Keratinocyte (primary cell): ENCODE data around the gene PALD1. TPM values are rescaled to one million over a fixed set of nuclear protein-coding genes. Genes with fewer than 3 reads are reported as not detected.

ENCODE experiments used
- DNase-seq: peaks from one replicate; pipeline ENCODE4 v3.0.0-alpha.2; 2011; ENCODE audit warnings: low read depth, missing footprints, low spot score
- FAIRE-seq: peaks from 2 replicates; lab custom pipeline; 2011; peaks lifted over from hg19 to GRCh38; lab: Jason Lieb, UNC
- H2AFZ ChIP-seq: 2 replicates; pipeline ENCODE4 v1.6.0; 2012; ENCODE audit warnings: low read length, control low read depth, inconsistent platforms; ENCODE audit not compliant: control insufficient read depth
- H3K27ac ChIP-seq: 2 replicates; pipeline ENCODE4 v1.5.1; 2011; ENCODE audit warnings: low read length; ENCODE audit not compliant: control insufficient read depth, insufficient read depth
- H3K27me3 ChIP-seq: 3 replicates; pipeline ENCODE4 v1.6.0; 2011; ENCODE audit warnings: low read length; ENCODE audit not compliant: control insufficient read depth, insufficient read depth; ENCODE audit errors: extremely low read depth
- H3K36me3 ChIP-seq, 2 experiments: 2 replicates in 1 of 2; 3 replicates in 1 of 2; pipeline ENCODE4 v1.5.1; 2011; ENCODE audit warnings: low read length in 2 of 2, mild to moderate bottlenecking in 1 of 2; ENCODE audit not compliant: control insufficient read depth in 2 of 2, insufficient read depth in 2 of 2; ENCODE audit errors: extremely low read depth in 1 of 2
- H3K4me1 ChIP-seq: 3 replicates; pipeline ENCODE4 v1.5.1; 2011; ENCODE audit warnings: low read length; ENCODE audit not compliant: control insufficient read depth, insufficient read depth; ENCODE audit errors: extremely low read depth
- H3K4me2 ChIP-seq: 3 replicates; pipeline ENCODE4 v1.6.0; 2011; ENCODE audit warnings: low read depth, low read length; ENCODE audit not compliant: control insufficient read depth, insufficient read depth; ENCODE audit errors: extremely low read depth
- H3K4me3 ChIP-seq, 3 experiments: fragments of 200-600 bp in 1 of 3; sonication (generic) in 1 of 3; 2 replicates in 2 of 3; 3 replicates in 1 of 3; pipeline ENCODE4 v1.5.1; 2011 to 2016; ENCODE audit warnings: low read length in 3 of 3, mild to moderate bottlenecking in 3 of 3, control low read depth in 2 of 3, inconsistent platforms in 1 of 3, low read depth in 1 of 3, mixed read lengths in 1 of 3, mixed run types in 1 of 3, moderate library complexity in 1 of 3; ENCODE audit not compliant: control insufficient read depth in 2 of 3, insufficient read depth in 2 of 3; ENCODE audit errors: extremely low read depth in 1 of 3
- H3K79me2 ChIP-seq: 2 replicates; pipeline ENCODE4 v1.6.0; 2012; ENCODE audit warnings: low read length; ENCODE audit not compliant: control insufficient read depth, insufficient read depth
- H3K9ac ChIP-seq: 3 replicates; pipeline ENCODE4 v1.6.0; 2011; ENCODE audit warnings: low read length; ENCODE audit not compliant: control insufficient read depth, insufficient read depth; ENCODE audit errors: extremely low read depth
- H3K9me1 ChIP-seq: 3 replicates; pipeline ENCODE4 v1.6.0; 2011; ENCODE audit warnings: low read length; ENCODE audit not compliant: control insufficient read depth, insufficient read depth; ENCODE audit errors: extremely low read depth
- H3K9me3 ChIP-seq: 2 replicates; pipeline ENCODE4 v1.5.1; 2012; ENCODE audit warnings: low read depth, low read length; ENCODE audit not compliant: control insufficient read depth
- H4K20me1 ChIP-seq: 3 replicates; pipeline ENCODE4 v1.6.0; 2011; ENCODE audit warnings: low read length; ENCODE audit not compliant: control insufficient read depth, insufficient read depth; ENCODE audit errors: extremely low read depth
- EZH2 ChIP-seq: IDR thresholded peaks from one replicate; pipeline ENCODE4 v1.6.1; 2012; ENCODE audit warnings: inconsistent platforms, mild to moderate bottlenecking, low read length, moderate library complexity
- dilution Hi-C: fragments of 300-500 bp; cut with MboI; formaldehyde crosslinking; loops from one replicate; pipeline ENCODE4 v1.7.0; 2020; ENCODE audit warnings: low sequenced_read_pairs; ENCODE audit not compliant: extremely low pct_ligation_motif_present
- polyA plus RNA-seq, 5 experiments: library from polyadenylated mRNA; depleted of rRNA in 3 of 5; stranded (reverse) in 3 of 5; stranded (forward) in 1 of 5; unstranded in 1 of 5; fragments of >200 nt; gene quantifications; 1 replicate in 1 of 5; 2 replicates in 3 of 5; 3 replicates in 1 of 5; pipeline versions ENCODE4 v1.2.1 to v1.2.3, GENCODE V29; 2011 to 2012; ENCODE audit warnings: missing spikeins in 2 of 5, low read depth in 1 of 5, low replicate concordance in 1 of 5
- TF ChIP-seq, protein P1 (sequence below), 3 experiments: IDR thresholded peaks in 1 of 3; conservative IDR thresholded peaks in 1 of 3; optimal IDR thresholded peaks in 1 of 3; 2 replicates in 2 of 3; 3 replicates in 1 of 3; pipeline versions ENCODE3 to v1.5.1; 2011; ENCODE audit warnings: low read length in 3 of 3, mild to moderate bottlenecking in 3 of 3, moderate library complexity in 2 of 3, control low read depth in 1 of 3, inconsistent platforms in 1 of 3; ENCODE audit not compliant: insufficient read depth in 2 of 3; ENCODE audit errors: extremely low read depth in 1 of 3

The PALD1 gene
- polyA plus RNA-seq, 1 donor (not counting 4 experiments of a cell fraction or from before 2014, with no cell fraction given), result 0.83 TPM

DNA sequence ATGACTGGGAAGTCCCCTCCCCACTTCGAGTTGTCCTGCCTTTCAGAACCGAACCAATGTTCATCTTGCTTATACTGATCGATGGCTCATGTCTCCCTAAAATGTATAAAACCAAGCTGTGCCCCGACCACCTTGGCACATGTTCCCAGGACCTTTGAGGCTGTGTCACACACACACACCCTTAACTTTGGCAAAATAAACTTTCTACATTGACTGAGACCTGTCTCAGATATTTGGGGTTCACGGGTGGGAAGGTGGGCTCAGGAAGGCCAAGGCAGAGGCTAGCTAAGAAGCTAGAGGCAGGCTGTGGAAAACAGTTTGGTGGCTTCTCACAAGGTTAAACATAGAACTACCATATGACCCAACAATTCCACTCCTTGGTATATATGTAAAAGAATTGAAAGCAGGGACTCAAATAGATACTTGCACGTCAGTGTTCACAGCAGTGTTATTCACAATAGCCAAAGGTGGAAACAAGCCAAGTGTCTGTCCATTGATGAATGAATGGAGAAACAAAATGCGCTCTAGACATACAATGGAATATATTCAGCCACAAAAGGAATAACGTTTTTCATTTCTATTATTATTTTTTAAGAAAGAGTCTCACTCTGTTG lies 108.6 kb downstream of the PALD1 start:
- no peaks in the 10 kb centered on the region for H3K9me1 ChIP-seq
- H3K4me3 ChIP-seq, result no peak overlapping the region
- H2AFZ ChIP-seq, result no peak overlapping the region
- H3K27me3 ChIP-seq, result peaks cover 55% of the 10 kb centered on the region
- TF ChIP-seq EZH2, result no peak
- no peak overlapping the region for H3K4me2 ChIP-seq
- no peak for DNase-seq
- H3K36me3 ChIP-seq, result no peaks in the 10 kb centered on the region
- no peak overlapping the region for H3K27ac ChIP-seq
- dilution Hi-C loops, result no loop called here
- H3K9ac ChIP-seq, result no peak overlapping the region
- no peaks in the 10 kb centered on the region for H3K9me3 ChIP-seq
- H4K20me1 ChIP-seq, result no peaks in the 10 kb centered on the region
- H3K4me1 ChIP-seq, result no peaks in the 10 kb centered on the region
- FAIRE-seq, result no peak
- H3K79me2 ChIP-seq, result no peaks in the 10 kb centered on the region

DNA sequence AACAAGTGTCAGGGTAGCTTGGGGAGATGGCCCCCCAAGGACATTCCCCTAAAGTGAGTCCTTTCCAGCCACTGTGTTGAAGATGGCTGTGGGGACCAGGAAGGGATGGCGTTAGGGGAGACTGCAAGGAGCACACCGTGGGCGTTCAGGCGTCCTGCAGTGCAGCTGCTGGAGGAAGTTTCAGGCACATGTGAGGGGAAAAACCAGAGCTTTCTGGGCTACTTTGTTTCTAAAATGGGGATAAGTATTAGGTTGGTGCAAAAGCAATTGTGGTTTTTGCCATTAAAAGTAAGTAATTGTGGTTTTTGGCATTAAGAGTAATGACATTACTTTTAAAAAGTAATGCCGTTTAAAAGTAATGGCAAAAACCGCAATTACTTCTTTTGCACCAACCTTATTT lies 109.7 kb downstream of the PALD1 start:
- Histone ChIP-seq H3K27me3 (peaks cover 62% of the 10 kb centered on the region), H3K36me3 (no peaks in the 10 kb centered on the region), H3K9me1 (no peaks in the 10 kb centered on the region), H3K4me3 (no peak overlapping the region), H3K4me2 (no peak overlapping the region), H3K4me1 (no peaks in the 10 kb centered on the region), H3K79me2 (no peaks in the 10 kb centered on the region), H3K9me3 (no peaks in the 10 kb centered on the region), H4K20me1 (no peaks in the 10 kb centered on the region), H2AFZ (no peak overlapping the region), H3K27ac (no peak overlapping the region), H3K9ac (no peak overlapping the region)
- TF ChIP-seq EZH2, result no peak
- TF ChIP-seq, protein P1, sequence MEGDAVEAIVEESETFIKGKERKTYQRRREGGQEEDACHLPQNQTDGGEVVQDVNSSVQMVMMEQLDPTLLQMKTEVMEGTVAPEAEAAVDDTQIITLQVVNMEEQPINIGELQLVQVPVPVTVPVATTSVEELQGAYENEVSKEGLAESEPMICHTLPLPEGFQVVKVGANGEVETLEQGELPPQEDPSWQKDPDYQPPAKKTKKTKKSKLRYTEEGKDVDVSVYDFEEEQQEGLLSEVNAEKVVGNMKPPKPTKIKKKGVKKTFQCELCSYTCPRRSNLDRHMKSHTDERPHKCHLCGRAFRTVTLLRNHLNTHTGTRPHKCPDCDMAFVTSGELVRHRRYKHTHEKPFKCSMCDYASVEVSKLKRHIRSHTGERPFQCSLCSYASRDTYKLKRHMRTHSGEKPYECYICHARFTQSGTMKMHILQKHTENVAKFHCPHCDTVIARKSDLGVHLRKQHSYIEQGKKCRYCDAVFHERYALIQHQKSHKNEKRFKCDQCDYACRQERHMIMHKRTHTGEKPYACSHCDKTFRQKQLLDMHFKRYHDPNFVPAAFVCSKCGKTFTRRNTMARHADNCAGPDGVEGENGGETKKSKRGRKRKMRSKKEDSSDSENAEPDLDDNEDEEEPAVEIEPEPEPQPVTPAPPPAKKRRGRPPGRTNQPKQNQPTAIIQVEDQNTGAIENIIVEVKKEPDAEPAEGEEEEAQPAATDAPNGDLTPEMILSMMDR (optimal IDR thresholded peaks at IDR 0.05 in 1 of 3, IDR thresholded peaks at IDR 0.05 in 1 of 3, conservative IDR thresholded peaks at IDR 0.05 in 1 of 3; ENCODE audit: extremely low read depth in 1 of 3, insufficient read depth in 2 of 3, low read length in 3 of 3), result no peak
- no peak for FAIRE-seq
- DNase-seq, result no peak
- dilution Hi-C loops, result no loop called here
